ENCODE measurements around the gene SOAT1. TPM values are rescaled to one million over a fixed set of nuclear protein-coding genes. Genes with fewer than 3 reads are reported as not detected.

Gene SOAT1
- total and polyA plus RNA-seq, 2 of the 8 experiments (the other 6 are each of a cell fraction or from before 2014, with no cell fraction given) = 2.7 to 4.7 TPM

DNA sequence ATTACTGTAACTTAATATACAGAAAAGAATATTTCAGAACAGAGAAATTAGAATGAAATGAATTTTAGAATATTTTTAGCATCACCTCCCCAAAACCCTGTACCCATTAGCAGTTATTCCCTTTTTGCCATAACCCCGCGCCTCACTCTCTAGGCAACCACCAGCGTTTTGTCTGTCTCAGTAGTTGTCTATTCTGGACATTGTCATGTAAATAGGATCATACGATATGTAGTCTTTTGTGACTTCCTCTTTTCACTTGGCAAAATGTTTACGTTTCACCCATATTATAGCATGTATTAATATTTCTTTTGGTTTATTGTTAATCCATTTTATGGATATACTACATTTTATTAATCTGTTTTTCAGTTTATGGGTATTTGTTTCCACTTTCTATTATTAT is 24.9 kb downstream of the SOAT1 start (continued):
- TF ChIP-seq CHD7 (IDR thresholded peaks at IDR 0.05; ENCODE audit: insufficient replicate concordance, low read length) = no peak
